ENCODE measurements around the gene EHF. TPM values are rescaled to one million over a fixed set of nuclear protein-coding genes. Genes with fewer than 3 reads are reported as not detected.

EHF gene
- total RNA-seq: not detected

GRCh38 chr11:34620820-34621792 is at the start of gene EHF:
Gene EHF (plus strand): TSS chr11:34621093. CDS start chr11:34642631, 21,538 bp downstream.
- Histone ChIP-seq H3K27ac (no peak within 1 kb of the TSS), H3K9me3 (no peaks in the 10 kb centered on the region), H3K4me3 (no peak within 1 kb of the TSS), H3K27me3 (no peaks in the 10 kb centered on the region), H3K36me3 (no peaks in the 10 kb centered on the region), H3K4me1 (no peaks in the 10 kb centered on the region)
- no peak for TF ChIP-seq CTCF (IDR thresholded peaks at IDR 0.05)
- DNase-seq (ENCODE audit: low spot score in 2 of 2): no peak
- intact Hi-C loops (cut with DNase I): no loop called here

- no peaks in the 10 kb centered on the region for H3K4me1 ChIP-seq
- no peaks in the 10 kb centered on the region for H3K9me3 ChIP-seq
- no peaks in the 10 kb centered on the region for H3K36me3 ChIP-seq
- no peak for TF ChIP-seq CTCF (IDR thresholded peaks at IDR 0.05)
- intact Hi-C loops (cut with DNase I): no loop called here
- no peak overlapping the region for H3K27ac ChIP-seq
- no peak for DNase-seq (ENCODE audit: low spot score in 2 of 2)
- H3K27me3 ChIP-seq: no peaks in the 10 kb centered on the region
- no peak overlapping the region for H3K4me3 ChIP-seq
These were observed 47.4 kb upstream of the EHF start for GRCh38 chr11:34573537-34573936.

GRCh38 chr11:34575261-34575660 is 45.6 kb upstream of the EHF start:
- intact Hi-C loops (cut with DNase I): no loop called here
- no peaks in the 10 kb centered on the region for H3K27me3 ChIP-seq
- DNase-seq (ENCODE audit: low spot score in 2 of 2): no peak
- H3K27ac ChIP-seq: no peak overlapping the region
- no peak overlapping the region for H3K4me3 ChIP-seq
- H3K9me3 ChIP-seq: no peaks in the 10 kb centered on the region
- H3K4me1 ChIP-seq: no peaks in the 10 kb centered on the region
- TF ChIP-seq CTCF (IDR thresholded peaks at IDR 0.05): no peak
- H3K36me3 ChIP-seq: no peaks in the 10 kb centered on the region

GRCh38 chr11:34575671-34576070 is 45.2 kb upstream of the EHF start:
- H3K4me3 ChIP-seq: no peak overlapping the region
- no peak for DNase-seq (ENCODE audit: low spot score in 2 of 2)

GRCh38 chr11:34576331-34576730 is 44.6 kb upstream of the EHF start:
- no peaks in the 10 kb centered on the region for H3K4me1 ChIP-seq
- no peak for TF ChIP-seq CTCF (IDR thresholded peaks at IDR 0.05)
- intact Hi-C loops (cut with DNase I): no loop called here
- H3K9me3 ChIP-seq: no peaks in the 10 kb centered on the region
- no peaks in the 10 kb centered on the region for H3K36me3 ChIP-seq
- no peak for DNase-seq (ENCODE audit: low spot score in 2 of 2)
- no peak overlapping the region for H3K27ac ChIP-seq
- H3K4me3 ChIP-seq: no peak overlapping the region
- H3K27me3 ChIP-seq: no peaks in the 10 kb centered on the region

More at GRCh38 chr11:34575671-34576070, 45.2 kb upstream of the EHF start:
- Histone ChIP-seq H3K27me3 (no peaks in the 10 kb centered on the region), H3K36me3 (no peaks in the 10 kb centered on the region), H3K9me3 (no peaks in the 10 kb centered on the region), H3K4me1 (no peaks in the 10 kb centered on the region), H3K27ac (no peak overlapping the region)
- TF ChIP-seq CTCF (IDR thresholded peaks at IDR 0.05): no peak
- intact Hi-C loops (cut with DNase I): no loop called here
